Ishikawa (cell line): ENCODE measurements around the gene ARHGEF28.

ENCODE experiments used
- CEBPB ChIP-seq: IDR thresholded peaks from 2 replicates; pipeline ENCODE4 v1.6.1; 2012
- CREB1 ChIP-seq: IDR thresholded peaks from 2 replicates; pipeline ENCODE4 v1.6.1; 2012; ENCODE audit warnings: low read depth
- EP300 ChIP-seq: IDR thresholded peaks from 2 replicates; pipeline ENCODE4 v1.6.1; 2012; ENCODE audit warnings: borderline replicate concordance
- NFIC ChIP-seq: IDR thresholded peaks from 2 replicates; pipeline ENCODE4 v1.6.1; 2012
- RAD21 ChIP-seq: IDR thresholded peaks from 2 replicates; pipeline ENCODE4 v1.6.1; 2012; ENCODE audit warnings: low read depth
- REST ChIP-seq: IDR thresholded peaks from 2 replicates; pipeline ENCODE4 v1.6.1; 2012; ENCODE audit warnings: low read depth, mild to moderate bottlenecking
- TAF1 ChIP-seq: IDR thresholded peaks from 2 replicates; pipeline ENCODE4 v1.6.1; 2012; ENCODE audit warnings: low read depth, mild to moderate bottlenecking
- TCF12 ChIP-seq: IDR thresholded peaks from 2 replicates; pipeline ENCODE4 v1.6.1; 2012; ENCODE audit warnings: low read depth
- TEAD4 ChIP-seq: IDR thresholded peaks from 2 replicates; pipeline ENCODE4 v1.6.1; 2012
- YY1 ChIP-seq: IDR thresholded peaks from 2 replicates; pipeline ENCODE4 v1.6.1; 2012; ENCODE audit warnings: low read depth
- ZBTB7A ChIP-seq: IDR thresholded peaks from 2 replicates; pipeline ENCODE4 v1.6.1; 2012; ENCODE audit warnings: low read depth

- no peak for TF ChIP-seq EP300
- TF ChIP-seq YY1, result no peak
- TF ChIP-seq REST, result no peak
- TF ChIP-seq RAD21, result no peak
- TF ChIP-seq TAF1, result no peak
- TF ChIP-seq TEAD4, result no peak
- no peak for TF ChIP-seq NFIC
- TF ChIP-seq CEBPB, result no peak
- TF ChIP-seq TCF12, result no peak
- TF ChIP-seq ZBTB7A, result no peak
- no peak for TF ChIP-seq CREB1
Observed at GRCh38 chr5:73901043-73901442, 275.0 kb downstream of the ARHGEF28 start.
